Tibial artery (tissue), 4 donors: Measurements from ENCODE around the gene GLB1L3.

Experiments used
- DNase-seq, 2 donors: peaks; one replicate each; pipeline ENCODE4 v3.0.0-alpha.2; 2019
- H3K27ac ChIP-seq, 2 donors: fragments of 200-600 bp; sonication (generic) in 1 of 2; 1 replicate in 1 of 2; 2 replicates in 1 of 2; pipeline ENCODE4 v1.5.1; 2018 to 2019; ENCODE audit warnings: mild to moderate bottlenecking in 1 of 2
- H3K27me3 ChIP-seq, 2 donors: fragments of 200-600 bp; sonication (generic) in 1 of 2; one replicate each; pipeline versions ENCODE4 v1.5.1 to v1.6.0; 2016 to 2019
- H3K36me3 ChIP-seq, 3 donors: fragments of 200-600 bp; sonication (generic) in 2 of 3; one replicate each; pipeline ENCODE4 v1.5.1; 2016 to 2019; ENCODE audit warnings: mild to moderate bottlenecking in 2 of 3
- H3K4me1 ChIP-seq, 4 donors: fragments of 200-600 bp; sonication (generic) in 2 of 4; 1 replicate in 3 of 4; 2 replicates in 1 of 4; pipeline ENCODE4 v1.5.1; 2016 to 2019
- H3K4me3 ChIP-seq, 2 donors: fragments of 200-600 bp; sonication (generic) in 1 of 2; 1 replicate in 1 of 2; 2 replicates in 1 of 2; pipeline ENCODE4 v1.5.1; 2018 to 2019; ENCODE audit warnings: mild to moderate bottlenecking in 2 of 2
- H3K9me3 ChIP-seq, 3 donors: fragments of 200-600 bp; sonication (generic) in 1 of 3; one replicate each; pipeline ENCODE4 v1.5.1; 2016 to 2019
- intact Hi-C: fragments of 100-400 bp; cut with DNase I; formaldehyde crosslinking; loops from one replicate; pipeline ENCODE4 v1.15.0; 2023; ENCODE audit warnings: low total_unique reads
- TF ChIP-seq, protein P1 (sequence below), 2 experiments: fragments of 200-600 bp in 1 of 2; fragments of 450-650 bp in 1 of 2; IDR thresholded peaks; one replicate each; pipeline ENCODE4 v1.5.1; 2017 to 2019; ENCODE audit warnings: antibody characterized with exemption in 2 of 2, mild to moderate bottlenecking in 1 of 2, moderate library complexity in 1 of 2

The GLB1L3 gene

DNA sequence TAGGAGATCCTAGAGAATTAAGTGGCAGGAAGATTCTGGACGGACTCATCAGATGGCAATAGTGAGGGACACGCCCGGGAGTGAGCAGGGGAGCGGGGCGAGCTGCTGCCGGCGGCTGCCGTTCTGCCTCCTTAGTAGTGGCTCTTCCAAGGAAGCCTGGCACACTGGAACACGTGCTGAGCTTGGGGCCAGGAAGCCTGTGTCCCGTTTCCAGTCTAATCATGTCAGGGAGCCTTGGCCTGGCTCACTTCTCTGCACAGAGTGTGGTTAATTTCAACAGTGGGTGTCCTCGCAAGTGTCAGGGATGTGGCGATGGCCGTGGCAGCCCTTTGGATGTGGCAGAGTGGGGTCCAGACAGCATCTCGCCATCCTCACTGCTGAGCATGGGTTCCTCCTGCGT lies 16.5 kb downstream of the GLB1L3 start:
- H3K4me3 ChIP-seq, result no peak overlapping the region
- intact Hi-C loops, result no loop called here
- H3K9me3 ChIP-seq, result no peaks in the 10 kb centered on the region
- TF ChIP-seq, protein P1, sequence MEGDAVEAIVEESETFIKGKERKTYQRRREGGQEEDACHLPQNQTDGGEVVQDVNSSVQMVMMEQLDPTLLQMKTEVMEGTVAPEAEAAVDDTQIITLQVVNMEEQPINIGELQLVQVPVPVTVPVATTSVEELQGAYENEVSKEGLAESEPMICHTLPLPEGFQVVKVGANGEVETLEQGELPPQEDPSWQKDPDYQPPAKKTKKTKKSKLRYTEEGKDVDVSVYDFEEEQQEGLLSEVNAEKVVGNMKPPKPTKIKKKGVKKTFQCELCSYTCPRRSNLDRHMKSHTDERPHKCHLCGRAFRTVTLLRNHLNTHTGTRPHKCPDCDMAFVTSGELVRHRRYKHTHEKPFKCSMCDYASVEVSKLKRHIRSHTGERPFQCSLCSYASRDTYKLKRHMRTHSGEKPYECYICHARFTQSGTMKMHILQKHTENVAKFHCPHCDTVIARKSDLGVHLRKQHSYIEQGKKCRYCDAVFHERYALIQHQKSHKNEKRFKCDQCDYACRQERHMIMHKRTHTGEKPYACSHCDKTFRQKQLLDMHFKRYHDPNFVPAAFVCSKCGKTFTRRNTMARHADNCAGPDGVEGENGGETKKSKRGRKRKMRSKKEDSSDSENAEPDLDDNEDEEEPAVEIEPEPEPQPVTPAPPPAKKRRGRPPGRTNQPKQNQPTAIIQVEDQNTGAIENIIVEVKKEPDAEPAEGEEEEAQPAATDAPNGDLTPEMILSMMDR (IDR thresholded peaks at IDR 0.05), result no peak
- H3K4me1 ChIP-seq, result no peaks in the 10 kb centered on the region
- H3K36me3 ChIP-seq, result no peaks in the 10 kb centered on the region
- no peak overlapping the region for H3K27ac ChIP-seq
- DNase-seq, result no peak
- peaks cover 0 to 6% of the 10 kb centered on the region in 2 donors for H3K27me3 ChIP-seq

DNA sequence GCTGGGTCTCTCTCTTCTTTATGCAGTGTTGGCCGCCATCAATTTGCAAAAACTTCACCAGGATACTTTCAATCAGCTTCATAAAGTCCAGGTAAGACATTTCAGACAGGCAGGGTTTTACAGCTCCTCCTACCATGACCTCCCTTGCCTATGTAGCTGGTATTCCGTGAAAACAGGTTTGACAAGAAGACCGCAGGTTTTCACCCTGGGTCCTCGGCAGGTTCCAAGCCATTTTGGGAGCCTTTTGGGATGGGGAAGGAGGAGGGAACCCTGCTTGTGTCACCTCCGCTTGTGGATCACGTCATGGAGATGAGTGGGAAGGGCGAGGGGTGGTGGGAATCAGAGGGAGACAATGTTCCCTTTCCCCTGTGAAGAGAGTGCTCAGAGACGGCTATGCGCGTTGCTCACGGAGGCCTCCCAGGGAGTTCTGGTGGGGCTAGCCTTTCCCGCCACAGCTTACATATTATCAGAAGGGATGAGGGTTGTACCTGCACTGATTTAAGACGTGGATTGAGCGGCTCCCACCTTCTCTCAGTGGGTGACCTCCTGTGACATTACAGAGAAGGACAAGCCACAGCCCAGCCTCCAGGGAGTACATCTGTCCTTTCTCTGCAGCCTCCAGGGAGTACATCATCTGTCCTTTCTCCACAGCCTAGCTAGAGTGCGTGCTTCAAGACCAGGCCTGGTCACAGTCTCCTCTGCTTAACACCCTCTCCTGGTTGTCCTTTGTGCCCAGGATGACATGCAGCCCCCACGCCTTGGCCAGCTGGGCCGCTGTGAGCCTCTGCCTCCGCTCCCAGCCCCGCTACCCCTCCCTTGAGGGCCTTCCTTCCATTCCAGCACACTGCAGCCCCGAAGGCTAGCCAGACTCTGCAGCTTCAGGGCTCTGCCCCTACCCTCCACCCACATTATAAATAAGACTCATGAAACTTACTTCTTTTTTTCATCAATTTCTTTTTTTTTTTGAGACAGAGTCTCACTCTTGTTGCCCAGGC lies 17.2 kb downstream of the GLB1L3 start:
- intact Hi-C loops, result no loop called here
- TF ChIP-seq, protein P1 (IDR thresholded peaks at IDR 0.05), result no peak
- Histone ChIP-seq H3K9me3 (no peaks in the 10 kb centered on the region), H3K4me3 (no peak overlapping the region), H3K36me3 (no peaks in the 10 kb centered on the region), H3K27ac (no peak overlapping the region), H3K4me1 (no peaks in the 10 kb centered on the region), H3K27me3 (peaks cover 0 to 6% of the 10 kb centered on the region in 2 donors)
- no peak for DNase-seq

DNA sequence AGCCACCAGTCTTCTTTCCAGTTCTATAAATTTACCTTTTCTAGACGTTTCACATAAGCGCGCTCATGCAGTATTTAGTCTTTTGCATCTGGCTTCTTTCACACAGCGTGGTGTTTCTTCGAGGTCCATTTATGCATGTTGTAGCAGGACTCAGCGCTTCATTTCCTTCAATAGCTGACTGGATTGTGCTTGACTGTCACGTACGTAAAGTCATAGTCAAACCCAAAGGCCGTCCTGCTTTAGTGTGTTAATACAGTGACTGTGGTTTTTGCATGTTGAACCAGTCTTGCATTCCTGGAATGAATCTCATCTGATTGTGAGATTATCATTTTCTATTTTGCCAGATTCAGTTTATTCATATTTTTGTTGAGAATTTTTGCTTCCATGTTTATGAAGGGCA lies 18.5 kb downstream of the GLB1L3 start:
- intact Hi-C loops, result no loop called here
- no peak overlapping the region for H3K27ac ChIP-seq
- no peaks in the 10 kb centered on the region for H3K36me3 ChIP-seq
- DNase-seq, result no peak
- TF ChIP-seq, protein P1 (IDR thresholded peaks at IDR 0.05), result no peak
- H3K4me3 ChIP-seq, result no peak overlapping the region
- peaks cover 0 to 6% of the 10 kb centered on the region in 2 donors for H3K27me3 ChIP-seq
- no peaks in the 10 kb centered on the region for H3K9me3 ChIP-seq
- H3K4me1 ChIP-seq, result no peaks in the 10 kb centered on the region

DNA sequence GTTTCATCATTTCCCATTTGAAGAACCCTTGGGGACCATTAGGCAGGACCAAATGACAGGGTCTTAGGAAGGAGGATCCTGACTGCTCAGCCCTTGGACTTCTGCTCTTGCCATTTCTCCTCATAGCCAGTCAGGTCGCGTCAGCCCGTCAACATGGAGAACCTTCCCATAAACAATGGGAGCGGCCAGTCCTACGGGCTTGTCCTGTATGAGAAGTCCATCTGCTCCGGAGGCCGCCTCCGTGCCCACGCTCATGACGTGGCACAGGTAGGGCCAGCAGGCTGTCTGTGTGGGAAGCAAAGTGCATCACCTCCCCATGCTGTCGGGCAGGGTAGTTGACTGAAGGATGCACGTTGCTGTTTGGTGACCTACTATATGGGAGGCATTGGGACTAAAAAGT lies 36.0 kb downstream of the GLB1L3 start:
- H3K4me3 ChIP-seq, result no peak overlapping the region
- H3K27ac ChIP-seq, result no peak overlapping the region
- H3K9me3 ChIP-seq, result peaks cover 0 to 8% (median 6%) of the 10 kb centered on the region in 3 donors
- no peaks in the 10 kb centered on the region for H3K36me3 ChIP-seq
- TF ChIP-seq, protein P1 (IDR thresholded peaks at IDR 0.05), result no peak
- intact Hi-C loops, result no loop called here
- H3K4me1 ChIP-seq, result no peaks in the 10 kb centered on the region
- DNase-seq, result no peak
- H3K27me3 ChIP-seq, result peaks cover 0 to 12% of the 10 kb centered on the region in 2 donors

DNA sequence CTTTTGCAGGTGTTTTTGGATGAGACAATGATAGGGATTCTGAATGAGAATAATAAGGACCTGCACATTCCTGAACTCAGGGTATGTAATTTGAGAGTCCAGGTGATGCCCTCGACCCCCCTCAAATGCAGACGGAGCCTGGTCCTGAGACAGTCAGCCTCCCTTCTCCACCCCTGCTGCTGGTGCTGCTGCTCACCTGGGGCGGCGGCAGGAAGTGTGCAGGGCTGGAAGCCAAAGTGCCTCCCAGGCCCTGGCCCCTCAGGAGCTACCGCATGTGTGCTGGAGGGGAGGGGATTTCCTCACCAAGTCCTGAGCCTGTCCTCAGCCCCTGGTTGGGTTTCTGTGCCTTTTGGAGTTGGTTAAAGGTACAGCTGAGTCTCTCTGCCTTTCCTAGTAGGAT lies 36.6 kb downstream of the GLB1L3 start:
- intact Hi-C loops, result no loop called here
- no peak overlapping the region for H3K27ac ChIP-seq
- DNase-seq, result no peak
- H3K27me3 ChIP-seq, result peaks cover 0 to 12% of the 10 kb centered on the region in 2 donors
- no peak overlapping the region for H3K4me3 ChIP-seq
- no peaks in the 10 kb centered on the region for H3K4me1 ChIP-seq
- no peaks in the 10 kb centered on the region for H3K36me3 ChIP-seq
- TF ChIP-seq, protein P1 (IDR thresholded peaks at IDR 0.05), result no peak
- peaks cover 0 to 9% (median 7%) of the 10 kb centered on the region in 3 donors for H3K9me3 ChIP-seq
